HL-60 (cell line): ENCODE results near the gene STAC3.

Source experiments
- DNase-seq, 2 experiments: peaks; one replicate each; pipeline ENCODE4 v3.0.0-alpha.2; 2010 to 2020; ENCODE audit warnings: low read depth in 1 of 2, low spot score in 1 of 2
- H3K27ac ChIP-seq: fragments of 250-450 bp; sonication (Bioruptor Pico); replicated peaks from 2 replicates; pipeline ENCODE4 v1.5.1; 2020; ENCODE audit warnings: mild to moderate bottlenecking, moderate library complexity
- H3K27me3 ChIP-seq: fragments of 250-450 bp; sonication (Bioruptor Pico); 2 replicates; pipeline ENCODE4 v1.5.1; 2021; ENCODE audit warnings: mild to moderate bottlenecking, moderate library complexity; ENCODE audit not compliant: insufficient read depth, poor library complexity, severe bottlenecking
- H3K4me3 ChIP-seq: replicated peaks from 2 replicates; pipeline ENCODE4 v1.5.1; 2011; ENCODE audit warnings: mild to moderate bottlenecking, control low read depth, low read length; ENCODE audit not compliant: insufficient read depth
- GABPA ChIP-seq: IDR thresholded peaks from 2 replicates; pipeline ENCODE4 v1.6.1; 2012; ENCODE audit warnings: low read depth
- POLR2AphosphoS5 ChIP-seq: IDR thresholded peaks from 2 replicates; pipeline ENCODE4 v1.6.1; 2012; ENCODE audit warnings: low read depth
- SPI1 ChIP-seq: IDR thresholded peaks from 2 replicates; pipeline ENCODE4 v1.6.1; 2012; ENCODE audit warnings: low read depth, mild to moderate bottlenecking, borderline replicate concordance
- TF ChIP-seq, protein P1 (sequence below): IDR thresholded peaks from one replicate; pipeline ENCODE4 v1.5.1; 2011; ENCODE audit warnings: low read length, control low read depth, inconsistent platforms; ENCODE audit not compliant: insufficient read depth
- TF ChIP-seq, protein P2 (sequence below): IDR thresholded peaks from 2 replicates; pipeline ENCODE4 v1.6.1; 2012; ENCODE audit warnings: low read depth; ENCODE audit not compliant: insufficient replicate concordance

Gene STAC3

DNA sequence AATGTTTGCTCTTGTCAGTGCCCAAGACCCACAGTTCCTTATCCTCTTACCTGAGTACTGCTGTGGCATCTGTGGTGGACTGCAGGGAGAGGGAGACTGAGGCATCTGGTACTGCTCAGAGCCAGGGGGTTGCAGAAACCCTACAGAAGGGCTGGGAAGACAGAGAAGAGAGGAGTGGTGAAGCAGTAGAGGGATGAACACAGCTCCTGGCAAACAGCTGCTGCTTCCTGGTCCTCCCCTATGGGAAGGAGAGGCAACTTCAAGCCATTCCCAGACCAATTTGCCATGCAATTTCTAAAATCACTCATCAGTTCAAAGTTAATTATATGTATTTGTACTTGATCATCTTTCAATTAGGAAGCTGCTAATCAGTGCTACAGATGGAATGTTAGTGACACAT, 15.7 kb upstream of the STAC3 start:
- TF ChIP-seq SPI1 (no peak), POLR2AphosphoS5 (no peak), GABPA (no peak)
- TF ChIP-seq, protein P1, sequence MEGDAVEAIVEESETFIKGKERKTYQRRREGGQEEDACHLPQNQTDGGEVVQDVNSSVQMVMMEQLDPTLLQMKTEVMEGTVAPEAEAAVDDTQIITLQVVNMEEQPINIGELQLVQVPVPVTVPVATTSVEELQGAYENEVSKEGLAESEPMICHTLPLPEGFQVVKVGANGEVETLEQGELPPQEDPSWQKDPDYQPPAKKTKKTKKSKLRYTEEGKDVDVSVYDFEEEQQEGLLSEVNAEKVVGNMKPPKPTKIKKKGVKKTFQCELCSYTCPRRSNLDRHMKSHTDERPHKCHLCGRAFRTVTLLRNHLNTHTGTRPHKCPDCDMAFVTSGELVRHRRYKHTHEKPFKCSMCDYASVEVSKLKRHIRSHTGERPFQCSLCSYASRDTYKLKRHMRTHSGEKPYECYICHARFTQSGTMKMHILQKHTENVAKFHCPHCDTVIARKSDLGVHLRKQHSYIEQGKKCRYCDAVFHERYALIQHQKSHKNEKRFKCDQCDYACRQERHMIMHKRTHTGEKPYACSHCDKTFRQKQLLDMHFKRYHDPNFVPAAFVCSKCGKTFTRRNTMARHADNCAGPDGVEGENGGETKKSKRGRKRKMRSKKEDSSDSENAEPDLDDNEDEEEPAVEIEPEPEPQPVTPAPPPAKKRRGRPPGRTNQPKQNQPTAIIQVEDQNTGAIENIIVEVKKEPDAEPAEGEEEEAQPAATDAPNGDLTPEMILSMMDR: no peak
- TF ChIP-seq, protein P2, sequence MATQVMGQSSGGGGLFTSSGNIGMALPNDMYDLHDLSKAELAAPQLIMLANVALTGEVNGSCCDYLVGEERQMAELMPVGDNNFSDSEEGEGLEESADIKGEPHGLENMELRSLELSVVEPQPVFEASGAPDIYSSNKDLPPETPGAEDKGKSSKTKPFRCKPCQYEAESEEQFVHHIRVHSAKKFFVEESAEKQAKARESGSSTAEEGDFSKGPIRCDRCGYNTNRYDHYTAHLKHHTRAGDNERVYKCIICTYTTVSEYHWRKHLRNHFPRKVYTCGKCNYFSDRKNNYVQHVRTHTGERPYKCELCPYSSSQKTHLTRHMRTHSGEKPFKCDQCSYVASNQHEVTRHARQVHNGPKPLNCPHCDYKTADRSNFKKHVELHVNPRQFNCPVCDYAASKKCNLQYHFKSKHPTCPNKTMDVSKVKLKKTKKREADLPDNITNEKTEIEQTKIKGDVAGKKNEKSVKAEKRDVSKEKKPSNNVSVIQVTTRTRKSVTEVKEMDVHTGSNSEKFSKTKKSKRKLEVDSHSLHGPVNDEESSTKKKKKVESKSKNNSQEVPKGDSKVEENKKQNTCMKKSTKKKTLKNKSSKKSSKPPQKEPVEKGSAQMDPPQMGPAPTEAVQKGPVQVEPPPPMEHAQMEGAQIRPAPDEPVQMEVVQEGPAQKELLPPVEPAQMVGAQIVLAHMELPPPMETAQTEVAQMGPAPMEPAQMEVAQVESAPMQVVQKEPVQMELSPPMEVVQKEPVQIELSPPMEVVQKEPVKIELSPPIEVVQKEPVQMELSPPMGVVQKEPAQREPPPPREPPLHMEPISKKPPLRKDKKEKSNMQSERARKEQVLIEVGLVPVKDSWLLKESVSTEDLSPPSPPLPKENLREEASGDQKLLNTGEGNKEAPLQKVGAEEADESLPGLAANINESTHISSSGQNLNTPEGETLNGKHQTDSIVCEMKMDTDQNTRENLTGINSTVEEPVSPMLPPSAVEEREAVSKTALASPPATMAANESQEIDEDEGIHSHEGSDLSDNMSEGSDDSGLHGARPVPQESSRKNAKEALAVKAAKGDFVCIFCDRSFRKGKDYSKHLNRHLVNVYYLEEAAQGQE: no peak
- no peak for DNase-seq

DNA sequence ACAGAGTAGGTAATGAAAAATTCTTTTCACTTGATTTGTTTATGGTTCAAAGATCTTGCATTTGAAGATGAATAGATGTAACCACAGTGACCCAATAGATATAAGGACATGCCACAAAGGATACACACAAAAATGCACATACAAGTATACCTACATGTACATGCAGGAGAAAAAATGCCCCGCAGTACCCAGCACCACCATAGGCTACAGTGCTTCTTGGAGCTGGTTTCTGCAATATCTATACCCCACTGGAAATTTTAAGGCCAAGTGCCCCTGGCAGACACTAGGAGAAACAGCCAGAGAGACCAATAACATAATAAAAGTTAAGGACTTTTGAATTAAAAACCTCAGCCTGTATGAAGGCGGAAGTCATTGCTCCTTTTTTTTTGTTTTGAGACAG, 12.1 kb upstream of the STAC3 start:
- no peaks in the 10 kb centered on the region for H3K27me3 ChIP-seq
- DNase-seq: no peak
- H3K4me3 ChIP-seq: no peak overlapping the region
- no peak for TF ChIP-seq POLR2AphosphoS5
- TF ChIP-seq, protein P2: no peak
- H3K27ac ChIP-seq: no peak overlapping the region

More for the DNA sequence above, 15.7 kb upstream of the STAC3 start:
- H3K27me3 ChIP-seq: no peaks in the 10 kb centered on the region
- no peak overlapping the region for H3K4me3 ChIP-seq
- H3K27ac ChIP-seq: no peak overlapping the region

DNA sequence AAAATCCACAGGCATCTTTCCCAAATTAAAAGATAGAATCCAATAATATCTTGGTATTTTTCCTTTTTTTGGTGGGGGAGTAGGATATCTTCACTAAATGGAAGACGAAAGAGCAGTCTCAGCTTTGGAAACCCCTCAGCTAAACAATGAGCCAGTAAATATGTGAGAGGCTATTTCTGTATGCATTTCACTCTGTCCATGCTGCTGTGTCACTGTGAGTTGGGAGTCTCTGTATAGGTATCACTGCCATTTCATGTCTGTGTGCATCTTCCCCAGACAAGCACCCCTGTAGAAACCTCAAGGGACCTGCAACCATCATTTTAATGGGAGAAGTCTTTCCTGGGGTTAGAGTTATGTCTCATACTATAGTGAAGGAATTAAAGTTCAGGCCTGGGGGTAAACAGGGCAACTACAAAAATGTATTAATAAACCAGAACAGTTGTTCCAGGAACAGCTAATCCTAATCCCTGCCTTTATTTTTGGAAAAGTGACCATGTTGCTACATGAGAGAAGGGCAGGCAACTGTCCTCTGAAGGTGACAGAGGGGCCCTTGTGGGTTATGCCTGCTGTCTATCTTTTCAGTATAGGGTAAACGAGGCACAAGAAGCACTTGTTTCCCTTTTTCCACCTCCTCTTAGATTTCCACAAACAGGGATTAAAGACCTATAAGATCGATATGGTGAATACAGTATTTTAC, 11.3 kb upstream of the STAC3 start:
- no peak overlapping the region for H3K4me3 ChIP-seq
- H3K27ac ChIP-seq: no peak overlapping the region
- no peaks in the 10 kb centered on the region for H3K27me3 ChIP-seq
- TF ChIP-seq POLR2AphosphoS5: no peak
- TF ChIP-seq GABPA: no peak
- TF ChIP-seq, protein P2: no peak
- TF ChIP-seq SPI1: no peak
- no peak for DNase-seq

DNA sequence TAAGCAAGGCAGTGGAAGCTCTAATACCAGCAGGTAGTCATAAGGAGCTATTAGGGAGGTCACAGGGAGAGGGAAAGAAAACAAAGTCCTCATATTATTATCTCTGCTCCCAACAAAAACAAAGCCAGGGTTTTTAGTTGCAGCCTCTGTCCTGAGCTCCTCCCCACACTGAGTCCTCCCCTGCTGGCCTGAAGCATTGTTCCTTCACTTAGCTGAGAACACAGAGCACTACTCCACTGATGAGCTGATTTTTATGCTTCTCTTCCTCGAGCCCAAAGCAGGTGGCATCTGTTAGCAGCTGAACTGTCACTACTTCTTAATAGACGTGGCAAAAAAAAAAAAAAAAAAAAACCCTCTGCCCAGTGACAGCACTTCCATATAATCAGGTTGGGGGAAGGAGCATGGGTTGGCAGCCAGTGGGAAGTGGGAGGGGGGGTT, 10.5 kb upstream of the STAC3 start:
- H3K27me3 ChIP-seq: no peaks in the 10 kb centered on the region
- TF ChIP-seq SPI1: no peak
- TF ChIP-seq, protein P1: no peak
- no peak for TF ChIP-seq GABPA
- no peak for TF ChIP-seq POLR2AphosphoS5
- TF ChIP-seq, protein P2: no peak
- no peak overlapping the region for H3K27ac ChIP-seq
- no peak overlapping the region for H3K4me3 ChIP-seq
- no peak for DNase-seq
